HG03060 (cell line): ENCODE data around the gene GRIP1.

ENCODE experiments used
- ATAC-seq: cut with Tn5 transposase; IDR thresholded peaks from one replicate; pipeline ENCODE4 v1.9.1; 2021; ENCODE audit warnings: low read depth, moderate number of reproducible peaks; ENCODE audit not compliant: unreplicated experiment

Gene GRIP1

DNA sequence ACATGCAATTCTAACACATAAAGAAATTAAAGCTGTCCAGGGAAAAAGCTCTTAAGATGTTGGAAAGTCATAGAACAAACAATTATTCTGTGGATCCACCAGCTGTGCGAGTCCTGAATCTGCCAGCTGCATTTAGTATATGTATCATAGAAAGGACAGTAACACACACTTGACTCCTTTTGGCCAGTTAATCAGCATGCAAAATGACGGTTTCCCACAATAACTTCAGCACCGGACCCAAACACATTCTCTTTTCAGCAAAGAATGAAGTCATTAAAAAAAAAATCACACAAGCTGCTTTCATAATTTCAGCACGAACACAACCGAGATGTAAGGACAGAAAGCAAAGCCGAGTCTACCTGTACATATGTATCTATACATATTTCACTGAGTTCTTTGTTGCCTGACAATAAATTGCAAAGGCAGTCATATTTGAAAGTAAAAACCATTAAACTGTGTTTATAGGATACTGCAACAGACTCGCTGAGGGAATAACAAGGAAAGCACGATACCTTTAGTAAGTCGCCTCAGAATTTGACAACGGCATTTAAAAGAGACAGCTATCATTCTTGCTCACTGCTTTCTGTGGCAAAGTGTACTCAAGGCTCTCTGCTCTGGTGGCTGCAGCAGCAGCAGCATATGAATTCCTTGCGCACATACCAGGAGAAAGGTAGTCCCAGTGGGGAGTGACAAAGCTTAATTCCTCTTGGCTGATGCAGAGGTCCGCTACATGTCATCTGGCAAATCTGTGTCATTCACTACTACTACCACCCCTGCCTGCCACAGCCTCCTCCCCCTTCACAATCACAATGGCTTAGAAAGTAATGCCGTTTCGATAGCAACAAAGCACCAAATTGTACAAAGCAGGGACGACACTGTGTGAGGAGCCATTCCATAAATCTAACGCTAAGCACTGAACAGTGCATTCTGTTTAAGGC is at the start of gene GRIP1:
Gene GRIP1 (minus strand): TSS at position 739 of the 938 bp plus-strand sequence. CDS start 172 bp downstream, at position 567.
- ATAC-seq = no peak

DNA sequence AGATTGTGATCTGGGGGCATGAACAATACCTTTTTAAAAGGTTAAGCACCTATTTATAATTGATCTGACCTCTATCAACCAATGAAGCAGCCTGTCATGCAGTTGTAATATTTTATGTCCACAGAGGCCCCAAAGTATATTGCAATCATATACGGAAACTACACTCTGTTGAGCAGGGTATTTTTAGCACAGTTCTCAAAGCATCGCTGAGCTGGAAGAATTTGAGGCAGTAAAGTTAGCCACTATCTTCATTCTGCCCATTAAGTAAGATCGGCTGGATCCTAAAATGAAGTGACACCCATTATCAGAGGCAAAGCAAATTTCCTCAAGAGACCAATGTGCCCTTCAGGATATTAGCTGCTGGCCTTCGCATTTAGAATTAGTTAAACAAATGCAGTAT is 47.7 kb upstream of the GRIP1 start:
- no peak for ATAC-seq

GRCh38 chr12:66725031-66725430 is 46.2 kb upstream of the GRIP1 start:
- no peak for ATAC-seq

DNA sequence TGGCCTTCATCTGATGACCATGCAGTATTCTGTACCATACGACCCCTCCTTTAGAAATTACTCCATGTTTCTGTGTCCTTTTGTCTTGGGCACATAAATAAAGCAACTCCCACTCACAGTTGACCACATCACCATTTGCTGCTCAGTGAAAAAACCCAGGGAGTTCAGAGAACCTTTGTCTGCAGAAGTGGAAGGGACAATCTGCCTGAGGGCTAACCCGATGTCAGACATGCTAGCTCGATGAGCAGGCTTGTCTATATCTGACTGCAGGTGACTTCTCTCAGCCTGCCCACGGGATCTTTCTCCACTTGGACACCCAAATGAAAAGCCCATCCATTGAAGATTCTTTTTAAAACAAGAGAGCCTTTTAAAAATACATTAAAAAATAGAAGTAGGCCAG is 45.7 kb upstream of the GRIP1 start:
- ATAC-seq = no peak

- ATAC-seq = no peak
Measured at GRCh38 chr12:66724026-66724425, 45.1 kb upstream of the GRIP1 start.

DNA sequence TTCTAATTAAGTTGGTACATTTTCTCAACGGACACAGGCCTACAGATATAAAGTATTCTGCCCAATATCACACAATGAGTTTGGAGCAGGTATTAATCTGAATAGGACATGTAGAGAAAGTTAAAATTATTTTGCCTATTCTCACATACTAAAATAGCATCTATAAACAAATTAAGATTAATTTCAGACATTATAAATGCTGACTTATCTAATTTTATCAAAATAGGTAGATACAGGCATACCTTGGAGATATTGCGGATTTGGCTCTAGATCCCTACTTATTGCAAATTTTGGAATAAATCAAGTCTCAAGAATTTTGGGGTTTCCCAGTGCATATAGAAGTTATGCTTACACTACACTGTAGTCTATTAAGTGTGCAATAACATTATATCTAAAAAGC is 41.0 kb upstream of the GRIP1 start:
- ATAC-seq = no peak

DNA sequence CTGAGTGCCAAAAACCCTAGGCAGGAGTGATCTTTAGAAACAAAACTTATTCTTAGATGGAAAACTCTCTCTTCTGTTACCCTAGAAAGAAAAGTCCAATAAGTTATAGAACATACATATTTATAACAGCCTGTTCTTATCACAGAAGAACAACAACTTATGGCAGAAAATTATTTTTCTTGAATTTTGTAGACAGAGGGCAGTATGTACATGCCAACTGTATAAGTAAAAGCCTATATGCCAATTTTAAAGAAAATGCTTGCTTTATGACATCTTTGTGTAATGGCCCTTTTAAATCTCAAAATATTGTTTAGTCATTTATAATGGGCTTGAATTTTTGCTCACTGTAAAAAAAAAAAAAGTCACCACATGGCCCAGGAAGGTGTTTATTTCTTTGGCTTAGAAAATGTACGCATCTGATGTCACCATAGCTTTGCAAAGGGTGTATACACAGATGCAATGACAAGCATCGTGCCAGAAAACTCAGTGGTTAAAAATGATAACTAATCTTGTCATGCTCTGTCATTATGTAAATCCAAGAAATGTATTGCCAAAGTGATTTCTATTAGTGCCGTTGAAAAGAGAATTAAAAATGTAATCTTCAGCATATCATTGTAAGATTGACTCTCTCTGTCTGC is 38.3 kb upstream of the GRIP1 start:
- ATAC-seq = no peak

DNA sequence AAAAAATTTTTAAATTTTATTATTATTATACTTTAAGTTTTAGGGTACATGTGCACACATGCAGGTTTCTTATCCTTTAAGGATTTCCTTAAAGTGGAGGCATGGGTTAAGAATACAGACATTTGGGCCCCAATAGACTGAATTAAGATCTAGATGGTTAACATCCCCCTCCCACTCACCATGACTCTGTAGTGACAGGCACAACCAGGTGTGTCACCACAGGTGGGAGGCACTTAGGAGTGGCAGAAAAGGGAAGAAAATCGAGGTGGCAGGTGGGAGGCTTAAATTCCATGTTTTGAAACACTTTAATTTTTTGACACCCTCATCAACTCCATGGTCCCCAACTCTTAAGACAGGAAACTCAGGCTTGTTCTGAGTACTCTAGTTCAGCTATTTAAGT is 37.6 kb upstream of the GRIP1 start:
- ATAC-seq = no peak

GRCh38 chr12:66714709-66715108 is 35.8 kb upstream of the GRIP1 start:
- no peak for ATAC-seq

- ATAC-seq = no peak
Measured at GRCh38 chr12:66713984-66714383, 35.1 kb upstream of the GRIP1 start.

- no peak for ATAC-seq
Measured at GRCh38 chr12:66709893-66710292, 31.0 kb upstream of the GRIP1 start.

- no peak for ATAC-seq
Measured at GRCh38 chr12:66709457-66709773, 30.5 kb upstream of the GRIP1 start.

DNA sequence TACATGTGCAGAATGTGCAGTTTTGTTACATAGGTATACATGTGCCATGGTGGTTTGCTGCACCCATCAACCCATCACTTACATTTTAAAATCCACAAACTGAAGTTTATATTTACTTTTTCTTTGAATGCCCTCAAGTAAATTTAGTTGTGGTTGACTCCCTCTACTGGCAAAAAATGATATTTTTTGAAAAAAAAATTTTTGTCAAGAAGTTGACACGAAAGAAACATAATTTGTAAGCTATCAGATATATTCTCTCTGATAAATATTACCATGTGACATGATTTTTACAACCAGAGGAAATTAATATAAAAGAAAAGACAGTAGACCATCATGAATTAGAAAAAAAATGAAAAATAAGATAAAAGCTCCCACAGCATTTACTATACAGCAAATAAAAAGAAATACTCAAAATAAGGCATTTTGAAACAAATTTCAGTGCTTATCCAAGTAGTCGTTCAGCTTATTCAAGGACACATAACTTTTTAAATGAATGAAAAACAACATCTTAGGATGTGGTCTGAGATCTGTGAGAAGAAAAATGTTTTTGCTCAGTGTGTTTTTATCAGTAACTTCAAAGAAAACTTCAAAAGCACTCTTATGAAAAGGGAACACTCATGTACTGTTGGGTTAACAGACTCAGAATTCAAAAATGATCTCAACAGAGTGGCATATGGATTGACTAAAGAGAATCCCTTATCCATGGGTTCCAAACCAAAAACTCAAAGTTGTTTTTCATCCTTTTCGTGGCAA is 30.0 kb upstream of the GRIP1 start:
- ATAC-seq = no peak

DNA sequence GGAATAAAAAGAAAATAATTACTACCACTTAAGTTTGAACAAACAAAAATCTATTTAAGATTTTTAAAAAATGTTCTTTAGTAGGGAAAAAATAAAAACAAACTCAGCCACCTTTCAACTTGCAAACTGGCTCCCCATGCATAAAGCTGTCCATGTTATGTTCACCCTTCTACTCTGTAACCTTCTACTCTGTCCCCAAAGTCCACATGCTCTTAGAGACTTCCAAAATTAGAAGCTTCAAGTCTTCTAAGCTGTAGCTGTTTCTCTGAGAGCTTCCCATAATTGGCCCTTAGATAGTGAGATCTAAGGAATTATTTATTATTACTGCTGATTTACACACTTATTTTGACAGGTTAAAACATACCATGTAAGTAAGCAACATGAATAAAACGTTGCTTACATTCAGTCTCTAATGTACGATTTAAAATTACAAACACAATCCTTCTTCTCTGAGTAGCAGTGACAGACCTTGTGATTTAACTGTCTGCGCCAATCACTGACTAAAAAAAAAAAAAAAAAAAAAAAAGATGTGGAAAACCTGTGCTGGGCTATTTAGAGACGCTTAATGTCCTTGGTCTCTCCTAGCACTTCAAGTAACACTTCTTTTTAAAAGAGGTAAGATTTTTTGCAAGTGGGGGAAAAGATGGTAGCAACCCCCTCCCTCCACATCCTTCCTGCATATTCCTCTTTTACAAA is 28.3 kb upstream of the GRIP1 start:
- ATAC-seq = no peak

- no peak for ATAC-seq
Measured at GRCh38 chr12:66699738-66700482, 21.0 kb upstream of the GRIP1 start.

GRCh38 chr12:66698558-66698957 is 19.7 kb upstream of the GRIP1 start:
- no peak for ATAC-seq

- no peak for ATAC-seq
Measured at GRCh38 chr12:66697404-66697803, 18.5 kb upstream of the GRIP1 start.

DNA sequence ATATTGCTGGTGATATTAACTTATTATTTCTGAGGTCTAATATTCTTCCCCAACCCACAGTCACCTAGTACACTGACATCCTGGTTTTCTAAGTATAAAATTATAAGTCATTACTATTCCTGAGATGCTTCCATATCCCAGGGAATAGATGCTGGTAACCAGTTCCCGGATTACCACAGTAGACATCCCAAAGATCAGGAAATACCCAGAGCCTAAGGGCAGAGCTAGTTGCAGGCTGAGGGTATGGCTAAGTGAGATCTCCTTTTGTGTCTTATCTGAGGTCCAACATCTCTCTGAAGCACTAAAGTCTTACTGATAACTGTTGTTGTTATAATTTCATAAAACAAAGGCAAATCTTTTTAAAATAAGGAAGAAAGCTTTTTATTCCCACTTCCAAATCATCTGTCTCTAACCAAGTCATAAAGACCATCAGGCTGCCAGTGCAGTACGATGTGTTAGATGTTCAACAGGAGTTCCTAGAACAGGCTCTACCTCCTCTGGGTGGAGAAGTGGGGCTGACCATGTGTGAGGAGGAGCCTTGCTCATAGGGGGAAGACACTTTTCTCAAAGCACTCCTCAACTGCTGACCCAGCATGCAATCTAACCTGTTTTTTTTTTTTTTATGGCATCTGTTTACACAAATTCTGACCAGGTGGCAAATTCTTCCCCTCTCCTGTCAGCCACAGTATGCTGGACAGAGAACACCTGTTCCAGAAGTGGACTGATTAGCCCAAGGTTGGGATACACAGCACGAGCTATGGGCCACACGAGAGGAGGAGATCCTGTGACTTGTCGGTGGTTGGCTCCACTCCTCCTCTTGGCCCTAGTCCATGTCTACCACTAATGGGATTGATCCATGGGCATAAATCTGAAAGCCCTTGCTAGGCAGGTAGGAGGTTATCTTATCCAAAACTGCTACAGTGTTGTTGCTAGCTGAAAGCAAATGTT is 16.1 kb upstream of the GRIP1 start:
- no peak for ATAC-seq

DNA sequence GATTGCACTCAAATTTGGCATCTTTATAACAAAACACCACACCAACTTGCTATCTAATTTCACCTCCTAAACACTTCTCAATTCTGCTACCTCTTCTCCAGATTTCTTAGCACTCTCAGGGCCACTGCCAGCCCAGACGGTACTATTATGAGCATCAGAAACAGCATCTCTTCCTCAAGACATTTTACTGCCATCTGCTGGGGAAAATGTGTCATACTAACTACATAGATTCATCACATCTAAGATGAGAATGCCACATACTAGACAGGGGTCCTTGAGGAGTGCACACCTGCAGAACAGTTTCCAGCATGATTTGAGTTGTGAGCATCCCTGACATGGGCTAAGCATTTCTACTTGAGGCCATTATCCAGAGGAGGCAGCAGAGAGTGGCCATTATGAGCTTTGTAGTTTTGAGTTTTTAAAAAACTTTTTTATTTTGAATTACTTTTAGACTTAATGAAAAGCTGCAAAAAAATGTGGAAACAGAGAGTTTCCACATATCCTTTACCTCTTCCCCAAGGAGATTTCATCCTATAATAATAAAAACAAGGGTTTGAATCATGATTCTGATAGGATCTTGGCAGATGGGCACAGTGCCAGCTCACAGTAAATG is 15.1 kb upstream of the GRIP1 start:
- peak; percentile 90 for ATAC-seq
